T-helper 9 cell (primary cell): Measurements from ENCODE around the gene AKT1.

Source experiments
- DNase-seq: peaks from one replicate; pipeline ENCODE4 v3.0.0-alpha.2; 2020

Gene AKT1

GRCh38 chr14:104798300-104799243, 3.0 kb upstream of the AKT1 start:
- no peak for DNase-seq

GRCh38 chr14:104797115-104798044, 1.8 kb upstream of the AKT1 start:
- no peak for DNase-seq

GRCh38 chr14:104796687-104797081, 1.1 kb upstream of the AKT1 start:
- DNase-seq, result no peak

- peak; percentile 63 for DNase-seq
Measured at GRCh38 chr14:104795781-104796686, 486 bp upstream of the AKT1 start.

- no peak for DNase-seq
Measured at GRCh38 chr14:104794631-104794992, 936 bp downstream of the AKT1 start.

- DNase-seq, result no peak
Measured at GRCh38 chr14:104794099-104794498, 1.4 kb downstream of the AKT1 start.

GRCh38 chr14:104793703-104793959, 1.9 kb downstream of the AKT1 start:
- DNase-seq, result no peak

- no peak for DNase-seq
Measured at GRCh38 chr14:104792945-104793702, 2.4 kb downstream of the AKT1 start.

DNA sequence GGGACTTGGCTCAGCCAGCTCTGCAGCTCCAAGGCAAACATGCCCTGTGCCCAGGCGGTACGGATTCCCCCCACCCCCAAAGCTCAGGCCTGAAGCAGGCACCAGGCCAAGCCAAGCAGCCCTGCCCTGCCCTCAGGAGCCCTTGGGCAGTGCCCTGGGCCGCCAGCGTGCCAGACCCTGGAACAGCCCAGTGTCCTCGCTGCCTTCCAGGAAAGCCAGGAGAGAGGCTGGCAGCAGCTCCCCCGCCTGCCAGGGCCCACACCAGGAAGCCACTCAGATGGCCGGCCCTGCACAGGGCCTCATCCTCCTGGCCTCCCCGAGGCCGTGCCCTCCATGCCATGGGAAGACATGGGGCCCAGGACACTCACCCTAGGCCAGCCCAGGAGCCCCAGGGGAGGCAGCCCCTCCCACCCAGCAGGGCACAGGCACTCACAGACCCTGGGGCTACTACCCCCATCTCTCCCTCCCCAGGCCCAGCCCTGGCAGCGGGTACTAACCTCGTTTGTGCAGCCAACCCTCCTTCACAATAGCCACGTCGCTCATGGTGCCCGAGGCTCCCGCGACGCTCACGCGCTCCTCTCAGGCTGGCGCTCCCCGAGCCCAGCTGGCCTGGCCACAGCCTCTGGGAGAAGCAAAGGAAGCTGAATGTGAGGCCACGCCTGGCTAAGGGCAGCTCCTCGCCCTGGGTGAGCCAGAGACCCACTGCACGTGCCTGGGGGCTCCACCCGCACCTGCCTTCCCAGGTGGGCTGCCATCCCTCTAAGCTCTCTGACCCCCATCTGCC, 3.3 kb downstream of the AKT1 start:
- DNase-seq, result no peak

- DNase-seq, result no peak
Measured at GRCh38 chr14:104791425-104791824, 4.1 kb downstream of the AKT1 start.

- DNase-seq, result no peak
Measured at GRCh38 chr14:104789752-104790743, 5.5 kb downstream of the AKT1 start.

GRCh38 chr14:104788873-104789663, 6.5 kb downstream of the AKT1 start:
- DNase-seq, result no peak

DNA sequence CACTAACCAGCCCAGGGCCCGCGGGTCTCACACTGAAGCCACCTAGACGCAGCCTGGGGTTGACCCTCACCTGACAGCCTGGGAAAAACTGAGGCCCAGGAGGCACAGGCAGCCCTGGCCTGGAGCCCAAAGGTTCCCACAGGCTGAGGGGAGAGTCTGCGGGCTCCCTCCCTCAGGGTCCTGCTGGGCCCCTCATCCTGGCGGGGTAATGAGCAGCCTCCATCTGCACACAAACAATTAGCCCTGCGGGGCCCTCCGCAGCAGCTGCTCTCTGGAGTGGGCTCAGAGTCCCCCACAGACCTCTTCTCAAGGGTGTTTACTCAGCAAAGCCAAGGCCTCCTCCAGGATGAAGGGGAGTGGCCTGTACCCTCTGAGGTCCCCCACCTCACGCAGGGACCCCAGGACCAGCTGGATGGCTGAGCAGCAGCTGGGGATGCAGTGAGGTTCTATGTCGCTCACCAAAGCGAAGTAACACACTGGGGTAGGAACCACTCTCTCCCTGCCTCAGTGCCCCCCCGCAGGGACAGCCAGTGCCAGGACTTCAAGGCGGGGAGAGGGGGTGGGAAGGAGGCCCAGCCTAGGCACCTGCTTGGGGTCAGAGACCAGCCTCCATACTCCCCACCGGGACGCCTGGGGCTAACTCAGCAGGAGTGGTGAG, 7.3 kb downstream of the AKT1 start:
- no peak for DNase-seq

- no peak for DNase-seq
Measured at GRCh38 chr14:104787736-104788135, 7.8 kb downstream of the AKT1 start.

DNA sequence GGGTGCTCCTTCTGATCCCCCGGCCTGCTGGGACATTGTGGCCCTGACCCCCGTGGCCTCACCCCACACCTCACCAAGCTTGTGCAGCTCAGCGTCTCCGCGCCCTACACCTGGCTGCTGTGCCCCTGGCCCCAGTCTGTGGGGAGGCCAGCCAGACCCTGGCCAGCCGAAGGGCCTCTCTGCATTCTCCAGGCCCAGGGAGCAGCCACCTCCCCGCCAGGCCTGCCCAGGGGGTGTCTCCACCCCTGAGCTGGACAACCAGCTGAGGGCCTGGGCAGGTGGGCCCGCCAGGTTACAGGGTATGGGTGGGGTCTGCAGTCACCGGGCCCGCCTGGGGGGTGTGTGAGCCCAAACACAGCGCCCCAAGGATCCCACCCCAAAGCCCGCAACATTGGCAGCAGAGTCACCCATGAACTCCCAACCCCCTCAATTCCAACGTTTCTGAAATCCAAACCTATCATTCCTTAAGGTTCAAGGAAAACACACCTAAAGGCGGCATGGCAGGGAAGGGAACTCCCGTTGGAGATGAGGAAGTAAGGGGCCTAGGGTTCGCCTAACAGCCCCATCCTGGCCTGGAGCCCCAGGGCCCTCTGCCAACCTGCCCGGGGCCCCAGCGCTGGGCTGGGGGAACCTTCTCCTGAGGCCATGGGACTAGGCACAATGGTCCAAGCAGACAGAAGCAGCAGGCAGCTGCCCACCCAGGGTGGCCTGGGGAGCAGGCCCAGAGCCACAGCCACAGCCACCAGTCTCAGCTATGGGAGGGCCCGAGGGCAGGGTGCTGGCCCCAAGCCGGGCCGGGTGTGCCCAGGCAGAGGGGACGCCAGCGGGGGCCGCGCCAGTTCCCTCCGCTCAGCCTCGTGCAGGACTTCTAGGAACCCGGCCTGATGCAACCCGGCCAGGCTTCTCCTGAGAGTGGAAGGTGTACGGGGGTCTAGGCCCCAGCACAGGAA, 8.5 kb downstream of the AKT1 start:
- DNase-seq, result no peak

DNA sequence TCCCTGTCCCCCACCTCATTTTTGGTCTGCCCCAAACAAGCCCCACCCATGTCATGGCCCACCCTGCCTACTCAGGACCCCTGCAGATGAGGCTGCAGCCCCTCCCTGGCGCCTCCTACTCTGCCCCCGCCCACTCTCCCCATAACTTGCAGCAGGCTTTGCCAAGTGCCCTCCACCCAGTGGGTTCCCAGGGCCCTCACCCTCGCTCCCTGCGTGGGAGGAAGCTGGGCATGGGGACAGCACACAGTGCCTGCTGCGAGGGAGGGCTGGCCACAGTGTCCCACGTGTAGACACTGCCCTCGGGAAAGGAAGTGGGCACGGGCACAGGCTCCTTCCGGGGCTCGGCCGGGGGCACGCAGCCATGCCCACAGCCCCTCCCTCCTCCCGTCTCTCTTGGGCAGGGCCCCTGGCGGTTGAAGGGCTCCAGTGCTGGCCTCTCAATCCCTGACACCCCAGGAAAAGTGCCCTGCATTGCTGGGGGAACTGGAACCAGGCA, 9.4 kb downstream of the AKT1 start:
- DNase-seq, result no peak

GRCh38 chr14:104785708-104786080, 9.9 kb downstream of the AKT1 start:
- no peak for DNase-seq
